Measurements from ENCODE around the gene AAGAB.

Gene AAGAB

DNA sequence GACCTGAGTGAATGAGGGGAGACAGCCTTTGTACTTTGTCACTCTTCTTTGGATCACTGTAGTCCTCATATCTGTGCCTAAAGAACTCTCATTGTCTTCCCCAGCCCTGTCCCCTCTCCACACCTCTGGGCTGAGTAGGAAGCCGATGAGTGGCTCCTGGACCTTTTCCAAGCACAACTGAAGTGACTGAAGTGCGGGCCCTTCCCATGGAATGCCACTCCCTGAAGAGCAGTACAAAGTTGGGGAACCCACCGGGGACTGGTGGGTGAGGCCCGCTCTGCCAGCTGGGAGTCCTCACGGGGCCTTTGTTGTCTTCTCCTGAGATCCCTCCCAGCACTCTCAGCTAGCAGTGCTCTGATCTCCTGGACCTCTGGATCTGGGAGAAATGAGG lies 90.1 kb downstream of the AAGAB start:
- TF ChIP-seq, protein P1, sequence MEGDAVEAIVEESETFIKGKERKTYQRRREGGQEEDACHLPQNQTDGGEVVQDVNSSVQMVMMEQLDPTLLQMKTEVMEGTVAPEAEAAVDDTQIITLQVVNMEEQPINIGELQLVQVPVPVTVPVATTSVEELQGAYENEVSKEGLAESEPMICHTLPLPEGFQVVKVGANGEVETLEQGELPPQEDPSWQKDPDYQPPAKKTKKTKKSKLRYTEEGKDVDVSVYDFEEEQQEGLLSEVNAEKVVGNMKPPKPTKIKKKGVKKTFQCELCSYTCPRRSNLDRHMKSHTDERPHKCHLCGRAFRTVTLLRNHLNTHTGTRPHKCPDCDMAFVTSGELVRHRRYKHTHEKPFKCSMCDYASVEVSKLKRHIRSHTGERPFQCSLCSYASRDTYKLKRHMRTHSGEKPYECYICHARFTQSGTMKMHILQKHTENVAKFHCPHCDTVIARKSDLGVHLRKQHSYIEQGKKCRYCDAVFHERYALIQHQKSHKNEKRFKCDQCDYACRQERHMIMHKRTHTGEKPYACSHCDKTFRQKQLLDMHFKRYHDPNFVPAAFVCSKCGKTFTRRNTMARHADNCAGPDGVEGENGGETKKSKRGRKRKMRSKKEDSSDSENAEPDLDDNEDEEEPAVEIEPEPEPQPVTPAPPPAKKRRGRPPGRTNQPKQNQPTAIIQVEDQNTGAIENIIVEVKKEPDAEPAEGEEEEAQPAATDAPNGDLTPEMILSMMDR (IDR thresholded peaks at IDR 0.05; ENCODE audit: low read depth, low read length), result no peak
- in situ Hi-C loops (cut with HindIII; ENCODE audit: low sequenced_read_pairs), result no loop called here
- no peak overlapping the region for H3K4me3 ChIP-seq (ENCODE audit: low read depth, low read length)
- DNase-seq (ENCODE audit: low read depth, low spot score), result peak; percentile 59

DNA sequence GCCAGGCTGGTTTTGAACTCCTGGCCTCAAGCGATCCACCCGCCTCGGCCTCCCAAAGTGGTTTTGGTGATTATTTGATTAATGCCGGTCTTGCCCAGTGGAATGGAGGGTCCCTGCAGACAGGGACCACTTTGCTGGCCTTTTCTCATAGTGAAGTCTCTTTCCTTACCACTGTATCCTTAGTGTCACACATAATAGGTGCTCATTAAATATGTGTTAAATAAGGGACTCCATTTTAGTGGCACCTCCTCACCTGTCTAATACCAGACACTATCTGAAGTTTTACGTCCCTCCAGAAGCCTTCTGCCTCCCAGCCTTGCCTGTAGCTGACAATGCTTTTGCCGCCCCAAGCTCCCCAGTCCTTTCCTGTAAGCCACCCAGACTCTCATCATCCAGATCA lies 91.3 kb downstream of the AAGAB start:
- in situ Hi-C loops (cut with HindIII; ENCODE audit: low sequenced_read_pairs), result no loop called here
- H3K4me3 ChIP-seq (ENCODE audit: low read depth, low read length), result no peak overlapping the region
- TF ChIP-seq, protein P1 (IDR thresholded peaks at IDR 0.05; ENCODE audit: low read depth, low read length), result no peak
- DNase-seq (ENCODE audit: low read depth, low spot score), result no peak

DNA sequence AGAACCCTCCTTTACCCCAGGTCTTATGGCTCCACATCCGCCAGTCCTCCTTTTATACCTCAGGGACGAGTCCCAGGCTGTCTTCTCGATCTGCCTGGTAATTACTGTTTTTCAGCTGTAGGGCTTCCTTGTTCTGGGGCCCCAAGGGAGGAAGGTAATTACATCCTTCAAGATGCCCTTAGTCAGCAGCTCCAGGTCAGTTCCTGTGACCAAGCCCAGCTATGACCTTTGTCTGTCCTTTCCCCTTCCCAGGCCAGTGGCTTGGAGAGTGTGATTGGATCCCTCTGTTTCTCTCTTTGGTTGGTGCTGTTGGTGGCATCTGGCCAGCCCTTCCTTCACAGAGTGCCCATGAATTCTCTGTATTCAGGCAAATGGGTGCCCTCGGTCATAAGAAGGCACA lies 92.6 kb downstream of the AAGAB start:
- in situ Hi-C loops (cut with HindIII; ENCODE audit: low sequenced_read_pairs), result no loop called here

DNA sequence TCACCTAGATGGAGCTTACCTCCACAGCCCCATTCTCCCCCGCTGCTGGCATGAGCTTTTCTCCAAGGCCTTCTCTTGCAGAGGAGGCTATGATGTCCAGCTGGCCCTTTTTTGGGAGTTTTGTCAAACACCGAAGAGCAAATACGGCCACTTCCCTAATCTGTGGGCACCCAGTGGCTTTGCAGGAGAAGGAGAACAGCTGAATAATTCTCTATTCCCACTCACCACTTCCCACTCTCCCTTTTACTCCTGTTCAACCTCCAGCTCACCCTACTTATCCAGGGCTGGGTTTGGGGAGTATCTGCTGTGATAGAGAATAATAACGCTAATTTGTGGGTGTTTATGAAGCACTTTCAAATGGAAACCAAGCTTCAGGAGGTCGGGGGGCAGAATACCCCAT lies 93.0 kb downstream of the AAGAB start:
- in situ Hi-C loops (cut with HindIII; ENCODE audit: low sequenced_read_pairs), result no loop called here
- DNase-seq (ENCODE audit: low read depth, low spot score), result no peak
- H3K4me3 ChIP-seq (ENCODE audit: low read depth, low read length), result no peak overlapping the region
- TF ChIP-seq, protein P1 (IDR thresholded peaks at IDR 0.05; ENCODE audit: low read depth, low read length), result no peak

More for the DNA sequence above, 92.6 kb downstream of the AAGAB start:
- DNase-seq (ENCODE audit: low read depth, low spot score), result no peak
- TF ChIP-seq, protein P1 (IDR thresholded peaks at IDR 0.05; ENCODE audit: low read depth, low read length), result no peak
- H3K4me3 ChIP-seq (ENCODE audit: low read depth, low read length), result no peak overlapping the region

DNA sequence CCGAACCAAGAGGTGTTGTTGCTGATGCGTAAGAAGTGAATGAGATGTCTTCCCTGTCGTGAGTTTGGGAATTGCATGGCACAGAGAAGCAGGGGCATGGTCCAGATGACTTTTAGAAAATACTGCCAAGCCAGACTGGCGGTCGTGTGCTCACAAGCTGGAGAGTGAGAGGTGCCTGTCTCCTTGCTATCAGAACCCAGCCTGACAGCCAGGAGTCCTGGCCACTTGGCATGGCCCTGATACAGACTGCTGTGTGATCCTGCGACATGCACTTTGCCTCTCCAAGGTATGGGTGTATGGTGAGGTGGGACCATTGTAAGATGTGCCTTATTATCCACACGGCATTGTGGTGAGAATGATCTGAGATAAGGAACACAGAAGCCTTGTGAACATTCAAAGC lies 96.1 kb downstream of the AAGAB start:
- in situ Hi-C loops (cut with HindIII; ENCODE audit: low sequenced_read_pairs), result no loop called here
- TF ChIP-seq, protein P1 (IDR thresholded peaks at IDR 0.05; ENCODE audit: low read depth, low read length), result no peak

DNA sequence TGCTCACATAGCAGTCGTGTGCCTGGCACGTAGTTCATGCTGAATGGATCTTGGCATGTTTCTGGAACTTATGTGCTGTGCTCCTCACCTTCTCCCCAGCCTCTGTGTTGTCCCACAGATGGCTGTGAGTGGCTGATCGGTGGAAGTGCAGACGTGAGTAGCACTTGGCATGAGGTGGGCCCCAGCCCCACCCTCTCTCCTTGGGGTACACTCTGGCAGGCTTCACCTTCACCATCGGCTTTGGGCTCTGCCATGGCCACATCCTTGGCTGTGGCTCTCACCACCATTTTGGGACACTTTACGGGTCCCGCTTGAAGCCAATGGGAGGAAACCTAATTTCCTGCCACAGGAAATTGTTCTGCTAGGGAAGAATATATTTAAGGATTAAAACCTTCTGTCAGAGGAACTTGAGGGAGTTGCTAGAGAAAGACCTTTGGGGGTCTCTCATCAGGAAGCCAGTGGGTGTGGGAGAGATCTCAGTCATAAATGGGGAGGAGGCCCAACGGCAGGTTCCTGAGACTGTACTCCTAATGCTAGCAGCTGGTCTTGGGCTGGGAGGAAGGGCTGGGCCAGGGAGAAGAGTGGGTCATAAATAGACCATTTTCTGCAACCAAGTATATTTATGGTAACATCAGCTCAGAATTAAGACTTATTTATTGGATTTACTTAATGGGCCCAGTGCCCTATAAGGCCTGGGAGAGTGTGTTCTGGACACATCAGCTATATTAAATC lies 96.8 kb downstream of the AAGAB start:
- TF ChIP-seq, protein P1 (IDR thresholded peaks at IDR 0.05; ENCODE audit: low read depth, low read length), result no peak

More for the DNA sequence above, 96.1 kb downstream of the AAGAB start:
- no peak for DNase-seq (ENCODE audit: low read depth, low spot score)
- no peak overlapping the region for H3K4me3 ChIP-seq (ENCODE audit: low read depth, low read length)

More for the DNA sequence above, 96.8 kb downstream of the AAGAB start:
- DNase-seq (ENCODE audit: low read depth, low spot score), result no peak
- no peak overlapping the region for H3K4me3 ChIP-seq (ENCODE audit: low read depth, low read length)
- in situ Hi-C loops (cut with HindIII; ENCODE audit: low sequenced_read_pairs), result no loop called here
